ENCODE data around the gene DEFB132. TPM values are rescaled to one million over a fixed set of nuclear protein-coding genes. Genes with fewer than 3 reads are reported as not detected.
A peak's percentile ranks its signal among the peaks of the same experiment; 100 is the strongest.

Gene DEFB132
- total and polyA plus RNA-seq, 2 of the 13 experiments (the other 11 are each of a cell fraction or from before 2014, with no cell fraction given): not detected

DNA sequence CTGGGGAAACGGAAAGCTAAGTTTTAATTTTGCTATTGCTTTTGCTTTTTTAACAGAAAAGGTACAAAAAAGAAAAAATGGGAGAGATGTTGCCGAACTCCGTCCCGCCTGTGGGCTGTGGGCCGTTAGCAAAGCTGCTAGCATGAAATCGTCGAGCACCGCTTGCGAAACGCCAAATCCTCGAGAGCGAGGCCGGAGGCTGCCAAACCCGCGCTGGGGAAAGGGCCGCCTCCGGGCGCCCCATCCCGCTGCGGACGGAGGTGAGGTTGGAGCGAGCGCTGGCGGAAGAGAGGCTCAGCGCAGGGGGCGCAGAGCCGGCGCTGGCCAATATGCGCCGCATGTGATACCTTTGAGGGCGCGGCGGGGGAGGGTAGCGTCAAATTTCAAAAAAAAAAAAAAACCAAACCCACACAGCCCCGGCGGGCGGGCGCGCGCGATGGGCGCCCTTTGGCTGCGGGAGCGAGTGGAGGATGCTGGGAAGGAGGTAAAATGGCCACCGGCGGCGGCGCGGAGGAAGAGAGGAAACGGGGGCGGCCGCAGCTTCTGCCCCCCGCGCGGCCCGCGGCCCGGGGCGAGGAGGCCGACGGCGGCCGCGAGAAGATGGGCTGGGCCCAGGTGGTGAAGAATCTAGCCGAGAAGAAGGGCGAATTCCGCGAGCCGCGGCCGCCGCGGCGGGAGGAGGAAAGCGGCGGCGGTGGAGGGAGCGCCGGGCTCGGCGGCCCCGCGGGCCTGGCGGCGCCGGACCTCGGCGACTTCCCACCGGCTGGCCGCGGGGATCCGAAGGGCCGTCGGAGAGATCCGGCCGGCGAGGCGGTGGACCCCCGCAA lies 39.8 kb downstream of the DEFB132 start, which contains the start of gene ZCCHC3 (continued):
- TF ChIP-seq, protein P1, sequence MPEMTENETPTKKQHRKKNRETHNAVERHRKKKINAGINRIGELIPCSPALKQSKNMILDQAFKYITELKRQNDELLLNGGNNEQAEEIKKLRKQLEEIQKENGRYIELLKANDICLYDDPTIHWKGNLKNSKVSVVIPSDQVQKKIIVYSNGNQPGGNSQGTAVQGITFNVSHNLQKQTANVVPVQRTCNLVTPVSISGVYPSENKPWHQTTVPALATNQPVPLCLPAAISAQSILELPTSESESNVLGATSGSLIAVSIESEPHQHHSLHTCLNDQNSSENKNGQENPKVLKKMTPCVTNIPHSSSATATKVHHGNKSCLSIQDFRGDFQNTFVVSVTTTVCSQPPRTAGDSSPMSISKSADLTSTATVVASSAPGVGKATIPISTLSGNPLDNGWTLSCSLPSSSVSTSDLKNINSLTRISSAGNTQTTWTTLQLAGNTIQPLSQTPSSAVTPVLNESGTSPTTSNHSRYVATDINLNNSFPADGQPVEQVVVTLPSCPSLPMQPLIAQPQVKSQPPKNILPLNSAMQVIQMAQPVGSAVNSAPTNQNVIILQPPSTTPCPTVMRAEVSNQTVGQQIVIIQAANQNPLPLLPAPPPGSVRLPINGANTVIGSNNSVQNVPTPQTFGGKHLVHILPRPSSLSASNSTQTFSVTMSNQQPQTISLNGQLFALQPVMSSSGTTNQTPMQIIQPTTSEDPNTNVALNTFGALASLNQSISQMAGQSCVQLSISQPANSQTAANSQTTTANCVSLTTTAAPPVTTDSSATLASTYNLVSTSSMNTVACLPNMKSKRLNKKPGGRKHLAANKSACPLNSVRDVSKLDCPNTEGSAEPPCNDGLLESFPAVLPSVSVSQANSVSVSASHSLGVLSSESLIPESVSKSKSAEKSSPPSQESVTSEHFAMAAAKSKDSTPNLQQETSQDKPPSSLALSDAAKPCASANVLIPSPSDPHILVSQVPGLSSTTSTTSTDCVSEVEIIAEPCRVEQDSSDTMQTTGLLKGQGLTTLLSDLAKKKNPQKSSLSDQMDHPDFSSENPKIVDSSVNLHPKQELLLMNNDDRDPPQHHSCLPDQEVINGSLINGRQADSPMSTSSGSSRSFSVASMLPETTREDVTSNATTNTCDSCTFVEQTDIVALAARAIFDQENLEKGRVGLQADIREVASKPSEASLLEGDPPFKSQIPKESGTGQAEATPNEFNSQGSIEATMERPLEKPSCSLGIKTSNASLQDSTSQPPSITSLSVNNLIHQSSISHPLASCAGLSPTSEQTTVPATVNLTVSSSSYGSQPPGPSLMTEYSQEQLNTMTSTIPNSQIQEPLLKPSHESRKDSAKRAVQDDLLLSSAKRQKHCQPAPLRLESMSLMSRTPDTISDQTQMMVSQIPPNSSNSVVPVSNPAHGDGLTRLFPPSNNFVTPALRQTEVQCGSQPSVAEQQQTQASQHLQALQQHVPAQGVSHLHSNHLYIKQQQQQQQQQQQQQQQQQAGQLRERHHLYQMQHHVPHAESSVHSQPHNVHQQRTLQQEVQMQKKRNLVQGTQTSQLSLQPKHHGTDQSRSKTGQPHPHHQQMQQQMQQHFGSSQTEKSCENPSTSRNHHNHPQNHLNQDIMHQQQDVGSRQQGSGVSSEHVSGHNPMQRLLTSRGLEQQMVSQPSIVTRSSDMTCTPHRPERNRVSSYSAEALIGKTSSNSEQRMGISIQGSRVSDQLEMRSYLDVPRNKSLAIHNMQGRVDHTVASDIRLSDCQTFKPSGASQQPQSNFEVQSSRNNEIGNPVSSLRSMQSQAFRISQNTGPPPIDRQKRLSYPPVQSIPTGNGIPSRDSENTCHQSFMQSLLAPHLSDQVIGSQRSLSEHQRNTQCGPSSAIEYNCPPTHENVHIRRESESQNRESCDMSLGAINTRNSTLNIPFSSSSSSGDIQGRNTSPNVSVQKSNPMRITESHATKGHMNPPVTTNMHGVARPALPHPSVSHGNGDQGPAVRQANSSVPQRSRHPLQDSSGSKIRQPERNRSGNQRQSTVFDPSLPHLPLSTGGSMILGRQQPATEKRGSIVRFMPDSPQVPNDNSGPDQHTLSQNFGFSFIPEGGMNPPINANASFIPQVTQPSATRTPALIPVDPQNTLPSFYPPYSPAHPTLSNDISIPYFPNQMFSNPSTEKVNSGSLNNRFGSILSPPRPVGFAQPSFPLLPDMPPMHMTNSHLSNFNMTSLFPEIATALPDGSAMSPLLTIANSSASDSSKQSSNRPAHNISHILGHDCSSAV (CRISPR knock-in tag; IDR thresholded peaks at IDR 0.05; ENCODE audit: borderline replicate concordance): peak; percentile 95; the same call in 1 of the 2 replicates
- TF ChIP-seq ZNF121 (CRISPR knock-in tag; IDR thresholded peaks at IDR 0.05) (peak; percentile 63), TBL1XR1 (IDR thresholded peaks at IDR 0.05; ENCODE audit: borderline replicate concordance, low read length, partially characterized antibody) (peak; percentile 78), ZNF282 (IDR thresholded peaks at IDR 0.05; ENCODE audit: partially characterized antibody) (no peak), MED13 (CRISPR knock-in tag; IDR thresholded peaks at IDR 0.05) (peak; percentile 96; the same call in 1 of the 2 replicates), RFXANK (CRISPR knock-in tag; IDR thresholded peaks at IDR 0.05) (peak; percentile 97), KDM4B (CRISPR knock-in tag; IDR thresholded peaks at IDR 0.05) (peak; percentile 99), KDM1A (CRISPR knock-in tag; IDR thresholded peaks at IDR 0.05) (peak; percentile 87; the same call in 1 of the 2 replicates), ZNF674 (CRISPR knock-in tag; IDR thresholded peaks at IDR 0.05; ENCODE audit: low read depth) (peak; percentile 89; the same call in 1 of the 2 replicates), ZNF672 (CRISPR knock-in tag; IDR thresholded peaks at IDR 0.05) (no peak), ZNF431 (CRISPR knock-in tag; IDR thresholded peaks at IDR 0.05; ENCODE audit: borderline replicate concordance, low read depth) (peak; percentile 94), ZFP36 (IDR thresholded peaks at IDR 0.05; ENCODE audit: borderline replicate concordance, low read depth, low read length, partially characterized antibody) (no peak), JARID2 (CRISPR knock-in tag; IDR thresholded peaks at IDR 0.05; ENCODE audit: insufficient replicate concordance) (no peak), NCOA2 (CRISPR knock-in tag; IDR thresholded peaks at IDR 0.05) (peak; percentile 85)
- TF ChIP-seq, protein P2, sequence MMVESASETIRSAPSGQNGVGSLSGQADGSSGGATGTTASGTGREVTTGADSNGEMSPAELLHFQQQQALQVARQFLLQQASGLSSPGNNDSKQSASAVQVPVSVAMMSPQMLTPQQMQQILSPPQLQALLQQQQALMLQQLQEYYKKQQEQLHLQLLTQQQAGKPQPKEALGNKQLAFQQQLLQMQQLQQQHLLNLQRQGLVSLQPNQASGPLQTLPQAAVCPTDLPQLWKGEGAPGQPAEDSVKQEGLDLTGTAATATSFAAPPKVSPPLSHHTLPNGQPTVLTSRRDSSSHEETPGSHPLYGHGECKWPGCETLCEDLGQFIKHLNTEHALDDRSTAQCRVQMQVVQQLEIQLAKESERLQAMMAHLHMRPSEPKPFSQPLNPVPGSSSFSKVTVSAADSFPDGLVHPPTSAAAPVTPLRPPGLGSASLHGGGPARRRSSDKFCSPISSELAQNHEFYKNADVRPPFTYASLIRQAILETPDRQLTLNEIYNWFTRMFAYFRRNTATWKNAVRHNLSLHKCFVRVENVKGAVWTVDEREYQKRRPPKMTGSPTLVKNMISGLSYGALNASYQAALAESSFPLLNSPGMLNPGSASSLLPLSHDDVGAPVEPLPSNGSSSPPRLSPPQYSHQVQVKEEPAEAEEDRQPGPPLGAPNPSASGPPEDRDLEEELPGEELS (CRISPR knock-in tag; IDR thresholded peaks at IDR 0.05): peak; percentile 93

Data from HepG2 (cell line).